Upper lobe of left lung (tissue), 4 donors: Measurements from ENCODE around the gene LSR.

Experiments used
- CTCF ChIP-seq, 6 experiments: fragments of 450-650 bp in 4 of 6; fragments of 200-600 bp in 2 of 6; sonication (generic) in 2 of 6; IDR thresholded peaks; one replicate each; pipeline ENCODE4 v1.5.1; 2016 to 2019; ENCODE audit warnings: antibody characterized with exemption in 6 of 6
- POLR2A ChIP-seq, 4 donors: fragments of 450-650 bp; IDR thresholded peaks; one replicate each; pipeline ENCODE4 v1.5.1; 2016 to 2017; ENCODE audit warnings: antibody characterized with exemption in 4 of 4, mild to moderate bottlenecking in 2 of 4
- POLR2AphosphoS5 ChIP-seq, 2 donors: sonication (generic); formaldehyde crosslinking; IDR thresholded peaks; one replicate each; pipeline ENCODE4 v1.5.1; 2017; ENCODE audit warnings: antibody characterized with exemption in 2 of 2

GRCh38 chr19:35281303-35281702 lies 32.5 kb downstream of the LSR start:
- TF ChIP-seq CTCF (IDR thresholded peaks at IDR 0.05) (no peak), POLR2A (IDR thresholded peaks at IDR 0.05) (no peak), POLR2AphosphoS5 (IDR thresholded peaks at IDR 0.05) (no peak)
